K562 (cell line): ENCODE data around the gene AJM1. TPM values are rescaled to one million over a fixed set of nuclear protein-coding genes. Genes with fewer than 3 reads are reported as not detected.

ENCODE experiments used
- ATAC-seq: fragments of 200-7000 bp; cut with Tn5 transposase; 3 replicates; pipeline ENCODE4 v1.9.1; 2020; ENCODE audit warnings: moderate library complexity
- BruUV-seq: library from RNA; stranded (reverse); fragments of 400-500 nt; replicated peaks from 2 replicates; lab custom pipeline; 2021; lab: Mats Ljungman, UMichigan
- CTCF ChIA-PET: fragments of 300-600 bp; formaldehyde crosslinking; extraction: SDS; loops from one replicate; lab custom pipeline; 2021; ENCODE audit warnings: low intra/inter-chr PET ratio; lab: Yijun Ruan, JAX
- POLR2A ChIA-PET: fragments of 300-600, 350-650 bp; sonication (Branson Sonifier 250); formaldehyde crosslinking; extraction: SDS; loops from one replicate; lab custom pipeline; 2021; ENCODE audit warnings: antibody characterized with exemption, inconsistent platforms; lab: Yijun Ruan, JAX
- DNase-seq, 4 experiments: peaks; one replicate each; pipeline versions ENCODE4 v3.0.0 to v3.0.0-alpha.2; 2011 to 2018; ENCODE audit warnings: low spot score in 3 of 4, mixed read lengths in 3 of 4; ENCODE audit errors: extremely low read depth in 1 of 4
- FAIRE-seq: peaks from 2 replicates; lab custom pipeline; 2011; peaks lifted over from hg19 to GRCh38; lab: Jason Lieb, UNC
- H2AFZ ChIP-seq: 2 replicates; pipeline ENCODE4 v1.6.0; 2011; ENCODE audit warnings: low read depth, low read length, control low read depth, inconsistent platforms
- H3K27ac ChIP-seq: fragments of 200-600 bp; 3 replicates; pipeline ENCODE4 v1.8.0; 2011; ENCODE audit warnings: low read depth, mild to moderate bottlenecking, control low read depth, inconsistent platforms, low read length, moderate library complexity, mixed read lengths; ENCODE audit errors: extremely low read depth
- H3K27me3 ChIP-seq, 2 experiments: fragments of 300-600 bp in 1 of 2; 2 replicates in 1 of 2; 3 replicates in 1 of 2; pipeline versions ENCODE4 v1.6.0 to v1.8.0; 2011; ENCODE audit warnings: inconsistent platforms in 2 of 2, low read length in 2 of 2, mild to moderate bottlenecking in 1 of 2, mixed read lengths in 1 of 2, moderate library complexity in 1 of 2; ENCODE audit not compliant: control insufficient read depth in 2 of 2, insufficient read depth in 2 of 2
- H3K36me3 ChIP-seq: fragments of 300-600 bp; 3 replicates; pipeline ENCODE4 v1.8.0; 2011; ENCODE audit warnings: mild to moderate bottlenecking, low read length, inconsistent platforms; ENCODE audit not compliant: control insufficient read depth, insufficient read depth
- H3K4me1 ChIP-seq, 2 experiments: fragments of 200-600 bp in 1 of 2; replicated peaks in 1 of 2; 2 replicates in 1 of 2; 3 replicates in 1 of 2; pipeline versions ENCODE4 v1.5.1 to v1.8.0; 2011; ENCODE audit warnings: inconsistent platforms in 2 of 2, low read length in 2 of 2, mild to moderate bottlenecking in 1 of 2, mixed read lengths in 1 of 2, moderate library complexity in 1 of 2; ENCODE audit not compliant: control insufficient read depth in 2 of 2, insufficient read depth in 2 of 2
- H3K4me2 ChIP-seq: 2 replicates; pipeline ENCODE4 v1.6.1; 2011; ENCODE audit warnings: low read length, control low read depth, inconsistent platforms, mixed read lengths; ENCODE audit not compliant: insufficient read depth
- H3K4me3 ChIP-seq: fragments of 200-600 bp; sonication (generic), shearing (Covaris generic); 2 replicates; pipeline ENCODE4 v1.5.1; 2016; ENCODE audit warnings: control low read depth, inconsistent platforms
- H3K79me2 ChIP-seq: fragments of 200-600 bp; 3 replicates; pipeline ENCODE4 v1.8.0; 2011; ENCODE audit warnings: low read length, inconsistent platforms; ENCODE audit not compliant: control insufficient read depth, insufficient read depth
- H3K9ac ChIP-seq, 2 experiments: 2 replicates each; pipeline versions ENCODE4 v1.6.0 to v1.6.1; 2011; ENCODE audit warnings: low read depth in 2 of 2, low read length in 2 of 2, control low read depth in 1 of 2, inconsistent platforms in 1 of 2, mild to moderate bottlenecking in 1 of 2, mixed read lengths in 1 of 2; ENCODE audit not compliant: insufficient read depth in 1 of 2
- H3K9me1 ChIP-seq: one replicate; pipeline ENCODE4 v1.6.0; 2011; ENCODE audit warnings: inconsistent platforms, mild to moderate bottlenecking, low read length, moderate library complexity; ENCODE audit not compliant: control insufficient read depth, insufficient read depth
- H3K9me3 ChIP-seq: replicated peaks from 2 replicates; pipeline ENCODE4 v1.5.1; 2011; ENCODE audit warnings: low read depth, low read length, inconsistent platforms; ENCODE audit not compliant: control insufficient read depth, insufficient read depth
- H4K20me1 ChIP-seq: replicated peaks from 2 replicates; pipeline ENCODE4 v1.6.1; 2011; ENCODE audit warnings: low read length, inconsistent platforms, mixed read lengths; ENCODE audit not compliant: control insufficient read depth, insufficient read depth
- ATF1 ChIP-seq, 2 experiments: fragments of 450-650 bp in 1 of 2; IDR thresholded peaks; 2 replicates each; pipeline ENCODE4 v1.6.1; 2016; ENCODE audit warnings: missing compliant biosample characterization in 1 of 2, missing genetic modification characterization in 1 of 2
- EGR1 ChIP-seq: fragments of 450-650 bp; conservative IDR thresholded peaks from 2 replicates; pipeline ENCODE4 v1.6.1; 2017; ENCODE audit warnings: mild to moderate bottlenecking
- FOXM1 ChIP-seq, 2 experiments: fragments of 450-650 bp in 1 of 2; sonication (generic) in 1 of 2; formaldehyde crosslinking in 1 of 2; IDR thresholded peaks; 2 replicates each; pipeline versions ENCODE4 v1.6.1 to v1.9.0; 2017 to 2022; ENCODE audit warnings: low read depth in 2 of 2, mild to moderate bottlenecking in 2 of 2, missing genetic modification reagents in 1 of 2, moderate library complexity in 1 of 2
- GABPB1 ChIP-seq: sonication (generic); formaldehyde crosslinking; IDR thresholded peaks from 2 replicates; pipeline ENCODE4 v1.8.0; 2022; ENCODE audit warnings: mild to moderate bottlenecking, missing genetic modification reagents
- JUN ChIP-seq, 2 experiments: sonication (generic) in 1 of 2; formaldehyde crosslinking in 1 of 2; IDR thresholded peaks; 2 replicates each; pipeline versions ENCODE4 v1.6.1 to v1.8.0; 2012 to 2022; ENCODE audit warnings: borderline replicate concordance in 2 of 2, mild to moderate bottlenecking in 2 of 2, improper control_type of control experiment in 1 of 2, low read depth in 1 of 2, low read length in 1 of 2, missing genetic modification reagents in 1 of 2
- NCOR1 ChIP-seq: fragments of 450-650 bp; IDR thresholded peaks from 2 replicates; pipeline ENCODE4 v1.6.1; 2016; ENCODE audit warnings: mild to moderate bottlenecking, moderate library complexity
- PHF8 ChIP-seq: fragments of 200-600 bp; sonication (generic); IDR thresholded peaks from 2 replicates; pipeline ENCODE4 v1.6.1; 2012; ENCODE audit warnings: mixed run types, mild to moderate bottlenecking, inconsistent platforms, low read length, moderate library complexity, borderline replicate concordance
- POLR2H ChIP-seq: IDR thresholded peaks from 2 replicates; pipeline ENCODE4 v1.6.1; 2016; ENCODE audit warnings: missing genetic modification characterization, low read depth, mild to moderate bottlenecking, control low read depth, missing compliant biosample characterization, moderate library complexity
- RBFOX2 ChIP-seq: fragments of 200-400 bp; formaldehyde crosslinking; IDR thresholded peaks from 2 replicates; pipeline ENCODE4 v1.6.1; 2017; ENCODE audit warnings: low read depth, mild to moderate bottlenecking, low read length, moderate library complexity
- RBM22 ChIP-seq: fragments of 200-400 bp; formaldehyde crosslinking; IDR thresholded peaks from 2 replicates; pipeline ENCODE4 v1.6.1; 2018; ENCODE audit warnings: low read length, low read depth; ENCODE audit not compliant: poor library complexity, severe bottlenecking
- SIN3A ChIP-seq, 2 experiments: fragments of 150-350 bp in 1 of 2; IDR thresholded peaks; 2 replicates each; pipeline ENCODE4 v1.6.1; 2011 to 2016; ENCODE audit warnings: borderline replicate concordance in 2 of 2, low read depth in 2 of 2, low read length in 2 of 2, mild to moderate bottlenecking in 2 of 2, moderate library complexity in 2 of 2; ENCODE audit not compliant: control insufficient read depth in 1 of 2
- ZBTB7A ChIP-seq: IDR thresholded peaks from 2 replicates; pipeline ENCODE4 v1.6.1; 2011; ENCODE audit warnings: low read depth, mild to moderate bottlenecking, low read length, moderate library complexity, borderline replicate concordance; ENCODE audit not compliant: control insufficient read depth
- ZFX ChIP-seq: sonication (generic); formaldehyde crosslinking; IDR thresholded peaks from 2 replicates; pipeline ENCODE4 v1.8.0; 2022; ENCODE audit warnings: mild to moderate bottlenecking, missing genetic modification reagents, moderate library complexity
- WGBS: fragments of 100-300 bp; shearing (Covaris generic); methylation state at CpG from one replicate; pipeline ENCODE4 v1.1.6; 2016; ENCODE audit warnings: low coverage, mixed read lengths; ENCODE audit not compliant: insufficient coverage; ENCODE audit errors: missing lambda C conversion rate; 5-methylcytosine and 5-hydroxymethylcytosine counted together
- in situ Hi-C: fragments of 300-500 bp; cut with MboI; formaldehyde crosslinking; loops from 4 replicates; pipeline ENCODE4 v1.15.0; 2018; ENCODE audit warnings: inconsistent platforms, mixed read lengths
- intact Hi-C: fragments of 100-400 bp; cut with micrococcal nuclease; formaldehyde crosslinking; loops from 2 replicates; pipeline ENCODE4 v1.14.2; 2022
- polyA plus RNA-seq, 8 experiments: library from polyadenylated mRNA; depleted of rRNA in 4 of 8; stranded (reverse) in 5 of 8; unstranded in 3 of 8; fragments of >200 nt; fragmentation: Nextera tagmentation in 2 of 8; fragmentation: Illumina TruSeq in 1 of 8; extraction: Ambion mirVana in 2 of 8; extraction: Trizol in 1 of 8; gene quantifications; 2 replicates each; pipeline versions ENCODE4 v1.2.1 to v1.2.3, GENCODE V29; 2011 to 2014; ENCODE audit warnings: inconsistent platforms in 1 of 8, missing spikeins in 1 of 8
- total RNA-seq, 7 experiments: library from RNA; depleted of rRNA in 6 of 7; stranded (reverse); fragments of >200 nt in 6 of 7; fragmentation: Illumina TruSeq in 2 of 7; extraction: Trizol in 2 of 7; gene quantifications; 2 replicates each; pipeline versions ENCODE4 v1.2.1 to v1.2.3, GENCODE V29; 2011 to 2021; ENCODE audit warnings: low replicate concordance in 1 of 7
- TF ChIP-seq, protein P1 (sequence below): sonication (generic); formaldehyde crosslinking; IDR thresholded peaks from 2 replicates; pipeline ENCODE4 v1.4.0; 2020; ENCODE audit warnings: mild to moderate bottlenecking, missing genetic modification reagents
- TF ChIP-seq, protein P2 (sequence below): fragments of 450-650 bp; IDR thresholded peaks from 2 replicates; pipeline ENCODE4 v1.6.1; 2016

Gene AJM1
- total and polyA plus RNA-seq, 9 of the 15 experiments (the other 6 are each of a cell fraction or from before 2014, with no cell fraction given): 0.01 to 3.7 (median 0.65) TPM; not detected in 1

DNA sequence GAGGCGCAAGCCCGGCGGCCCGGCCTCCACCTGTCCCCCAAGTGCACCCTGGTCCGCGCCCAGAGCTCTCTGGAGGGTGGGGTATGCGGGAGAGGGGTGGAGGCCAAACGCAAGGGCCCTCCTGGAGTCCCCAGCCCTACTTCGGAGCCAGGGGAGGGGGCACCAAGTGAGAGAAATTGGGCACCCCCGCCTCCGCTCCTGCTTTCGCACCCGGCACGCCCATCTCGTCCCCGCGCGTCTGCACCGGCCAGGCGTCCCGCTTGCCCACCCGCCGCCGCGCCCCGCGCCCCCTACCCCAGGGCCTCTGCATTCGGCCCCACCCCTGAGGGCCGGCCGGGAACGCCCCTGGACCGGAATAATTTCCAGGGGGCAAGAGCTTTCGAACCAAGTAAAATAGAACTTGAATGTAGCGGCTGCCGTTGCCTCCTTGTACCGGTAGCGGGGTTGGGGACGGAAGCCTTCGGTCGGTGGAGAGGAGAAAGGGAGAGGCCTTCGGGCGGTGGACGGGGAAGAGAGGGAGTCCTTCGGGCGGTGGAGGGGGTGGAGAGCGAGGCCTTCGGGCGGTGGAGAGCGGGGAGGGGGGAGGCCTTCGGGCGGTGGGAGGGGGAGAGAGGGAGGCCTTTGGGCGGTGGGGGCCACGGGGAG lies 6.2 kb downstream of the AJM1 start:
- peaks cover 9 to 84% of the 10 kb centered on the region in 2 experiments; a peak in 4 of 5 replicates for H3K4me1 ChIP-seq
- no peaks in the 10 kb centered on the region for H3K9me1 ChIP-seq
- FAIRE-seq (no peak), ATAC-seq (peak; percentile 43), DNase-seq (peak; percentile 61 to 84 (median 64))
- POLR2A ChIA-PET: interaction anchor here (0.6 to 1.8 kb wide), 14 partner anchors 8 to 697 kb away, joined by 3 to 8 read pairs (median 4); partner anchors contain the start of genes EDF1 and TRAF2
- H3K9ac ChIP-seq: peak overlapping the region; percentile 92 to 97
- TSS peak; percentile 92 for BruUV-seq
- intact Hi-C loops: loop anchor here (1.0 to 5.0 kb wide), 3 partner anchors 38 to 94 kb away; partner anchors contain the start of genes FBXW5, TMEM141 and TRAF2
- peak overlapping the region; percentile 98 for H2AFZ ChIP-seq
- peak overlapping the region; percentile 89 for H3K27ac ChIP-seq
- H4K20me1 ChIP-seq: 0 out of 2 replicates have a peak, but pooled peaks cover 5% of the 10 kb centered on the region
- no peaks in the 10 kb centered on the region for H3K27me3 ChIP-seq
- 0% methylated on average over 26 of the region's 53 CpGs for WGBS
- H3K4me2 ChIP-seq: peak overlapping the region; percentile 97
- peaks cover 27% of the 10 kb centered on the region for H3K79me2 ChIP-seq
- H3K9me3 ChIP-seq: no peaks in the 10 kb centered on the region
- CTCF ChIA-PET: no interaction called here
- peak overlapping the region; percentile 95 for H3K4me3 ChIP-seq
- peaks cover 29% of the 10 kb centered on the region; the same call in 1 of the 3 replicates for H3K36me3 ChIP-seq
- in situ Hi-C loops: no loop called here
- peak; percentile 28; the same call in 1 of the 2 replicates for TF ChIP-seq EGR1
- no peak for TF ChIP-seq JUN (IDR thresholded peaks at IDR 0.05; ENCODE audit: borderline replicate concordance, low read depth, low read length)
- TF ChIP-seq JUN (CRISPR knock-in tag; IDR thresholded peaks at IDR 0.05; ENCODE audit: borderline replicate concordance): 0 out of 2 replicates have a peak, but pooled peaks have one; percentile 5
- TF ChIP-seq ATF1 (CRISPR knock-in tag; IDR thresholded peaks at IDR 0.05): no peak
- no peak for TF ChIP-seq ATF1 (tag; IDR thresholded peaks at IDR 0.05)
- TF ChIP-seq, protein P1, sequence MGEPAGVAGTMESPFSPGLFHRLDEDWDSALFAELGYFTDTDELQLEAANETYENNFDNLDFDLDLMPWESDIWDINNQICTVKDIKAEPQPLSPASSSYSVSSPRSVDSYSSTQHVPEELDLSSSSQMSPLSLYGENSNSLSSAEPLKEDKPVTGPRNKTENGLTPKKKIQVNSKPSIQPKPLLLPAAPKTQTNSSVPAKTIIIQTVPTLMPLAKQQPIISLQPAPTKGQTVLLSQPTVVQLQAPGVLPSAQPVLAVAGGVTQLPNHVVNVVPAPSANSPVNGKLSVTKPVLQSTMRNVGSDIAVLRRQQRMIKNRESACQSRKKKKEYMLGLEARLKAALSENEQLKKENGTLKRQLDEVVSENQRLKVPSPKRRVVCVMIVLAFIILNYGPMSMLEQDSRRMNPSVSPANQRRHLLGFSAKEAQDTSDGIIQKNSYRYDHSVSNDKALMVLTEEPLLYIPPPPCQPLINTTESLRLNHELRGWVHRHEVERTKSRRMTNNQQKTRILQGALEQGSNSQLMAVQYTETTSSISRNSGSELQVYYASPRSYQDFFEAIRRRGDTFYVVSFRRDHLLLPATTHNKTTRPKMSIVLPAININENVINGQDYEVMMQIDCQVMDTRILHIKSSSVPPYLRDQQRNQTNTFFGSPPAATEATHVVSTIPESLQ (CRISPR knock-in tag): no peak
- TF ChIP-seq FOXM1 (IDR thresholded peaks at IDR 0.05; ENCODE audit: low read depth): no peak
- TF ChIP-seq FOXM1 (CRISPR knock-in tag; IDR thresholded peaks at IDR 0.05; ENCODE audit: low read depth): 0 out of 2 replicates have a peak, but pooled peaks have one; percentile 27
- TF ChIP-seq POLR2H: no peak
- peak; percentile 5; the same call in 1 of the 2 replicates for TF ChIP-seq GABPB1 (CRISPR knock-in tag)
- TF ChIP-seq NCOR1: peak; percentile 8; the same call in 1 of the 2 replicates
- peak; percentile 36 for TF ChIP-seq RBFOX2
- peak; percentile 11; the same call in 1 of the 2 replicates for TF ChIP-seq PHF8
- TF ChIP-seq, protein P2, sequence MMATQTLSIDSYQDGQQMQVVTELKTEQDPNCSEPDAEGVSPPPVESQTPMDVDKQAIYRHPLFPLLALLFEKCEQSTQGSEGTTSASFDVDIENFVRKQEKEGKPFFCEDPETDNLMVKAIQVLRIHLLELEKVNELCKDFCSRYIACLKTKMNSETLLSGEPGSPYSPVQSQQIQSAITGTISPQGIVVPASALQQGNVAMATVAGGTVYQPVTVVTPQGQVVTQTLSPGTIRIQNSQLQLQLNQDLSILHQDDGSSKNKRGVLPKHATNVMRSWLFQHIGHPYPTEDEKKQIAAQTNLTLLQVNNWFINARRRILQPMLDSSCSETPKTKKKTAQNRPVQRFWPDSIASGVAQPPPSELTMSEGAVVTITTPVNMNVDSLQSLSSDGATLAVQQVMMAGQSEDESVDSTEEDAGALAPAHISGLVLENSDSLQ: no peak
- TF ChIP-seq ZFX: peak; percentile 44
- TF ChIP-seq RBM22: peak; percentile 61
- peak; percentile 10; the same call in 1 of the 2 replicates for TF ChIP-seq ZBTB7A
- TF ChIP-seq SIN3A (IDR thresholded peaks at IDR 0.05; ENCODE audit: borderline replicate concordance in 2 of 2, control insufficient read depth in 1 of 2, low read depth in 2 of 2, low read length in 2 of 2): peak in 1 of 2 experiments; percentile 38; a peak in 2 of 4 replicates
